Keratinocyte (primary cell): ENCODE results near the gene UBE3A. TPM values are rescaled to one million over a fixed set of nuclear protein-coding genes. Genes with fewer than 3 reads are reported as not detected.

Source experiments
- DNase-seq: peaks from one replicate; pipeline ENCODE4 v3.0.0-alpha.2; 2011; ENCODE audit warnings: low read depth, missing footprints, low spot score
- FAIRE-seq: peaks from 2 replicates; lab custom pipeline; 2011; peaks lifted over from hg19 to GRCh38; lab: Jason Lieb, UNC
- H2AFZ ChIP-seq: 2 replicates; pipeline ENCODE4 v1.6.0; 2012; ENCODE audit warnings: low read length, control low read depth, inconsistent platforms; ENCODE audit not compliant: control insufficient read depth
- H3K27ac ChIP-seq: 2 replicates; pipeline ENCODE4 v1.5.1; 2011; ENCODE audit warnings: low read length; ENCODE audit not compliant: control insufficient read depth, insufficient read depth
- H3K27me3 ChIP-seq: 3 replicates; pipeline ENCODE4 v1.6.0; 2011; ENCODE audit warnings: low read length; ENCODE audit not compliant: control insufficient read depth, insufficient read depth; ENCODE audit errors: extremely low read depth
- H3K36me3 ChIP-seq, 2 experiments: 2 replicates in 1 of 2; 3 replicates in 1 of 2; pipeline ENCODE4 v1.5.1; 2011; ENCODE audit warnings: low read length in 2 of 2, mild to moderate bottlenecking in 1 of 2; ENCODE audit not compliant: control insufficient read depth in 2 of 2, insufficient read depth in 2 of 2; ENCODE audit errors: extremely low read depth in 1 of 2
- H3K4me1 ChIP-seq: 3 replicates; pipeline ENCODE4 v1.5.1; 2011; ENCODE audit warnings: low read length; ENCODE audit not compliant: control insufficient read depth, insufficient read depth; ENCODE audit errors: extremely low read depth
- H3K4me2 ChIP-seq: 3 replicates; pipeline ENCODE4 v1.6.0; 2011; ENCODE audit warnings: low read depth, low read length; ENCODE audit not compliant: control insufficient read depth, insufficient read depth; ENCODE audit errors: extremely low read depth
- H3K4me3 ChIP-seq, 3 experiments: fragments of 200-600 bp in 1 of 3; sonication (generic) in 1 of 3; 2 replicates in 2 of 3; 3 replicates in 1 of 3; pipeline ENCODE4 v1.5.1; 2011 to 2016; ENCODE audit warnings: low read length in 3 of 3, mild to moderate bottlenecking in 3 of 3, control low read depth in 2 of 3, inconsistent platforms in 1 of 3, low read depth in 1 of 3, mixed read lengths in 1 of 3, mixed run types in 1 of 3, moderate library complexity in 1 of 3; ENCODE audit not compliant: control insufficient read depth in 2 of 3, insufficient read depth in 2 of 3; ENCODE audit errors: extremely low read depth in 1 of 3
- H3K79me2 ChIP-seq: 2 replicates; pipeline ENCODE4 v1.6.0; 2012; ENCODE audit warnings: low read length; ENCODE audit not compliant: control insufficient read depth, insufficient read depth
- H3K9ac ChIP-seq: 3 replicates; pipeline ENCODE4 v1.6.0; 2011; ENCODE audit warnings: low read length; ENCODE audit not compliant: control insufficient read depth, insufficient read depth; ENCODE audit errors: extremely low read depth
- H3K9me1 ChIP-seq: 3 replicates; pipeline ENCODE4 v1.6.0; 2011; ENCODE audit warnings: low read length; ENCODE audit not compliant: control insufficient read depth, insufficient read depth; ENCODE audit errors: extremely low read depth
- H3K9me3 ChIP-seq: 2 replicates; pipeline ENCODE4 v1.5.1; 2012; ENCODE audit warnings: low read depth, low read length; ENCODE audit not compliant: control insufficient read depth
- H4K20me1 ChIP-seq: 3 replicates; pipeline ENCODE4 v1.6.0; 2011; ENCODE audit warnings: low read length; ENCODE audit not compliant: control insufficient read depth, insufficient read depth; ENCODE audit errors: extremely low read depth
- CTCF ChIP-seq, 3 experiments: IDR thresholded peaks in 1 of 3; conservative IDR thresholded peaks in 1 of 3; optimal IDR thresholded peaks in 1 of 3; 2 replicates in 2 of 3; 3 replicates in 1 of 3; pipeline versions ENCODE3 to v1.5.1; 2011; ENCODE audit warnings: low read length in 3 of 3, mild to moderate bottlenecking in 3 of 3, moderate library complexity in 2 of 3, control low read depth in 1 of 3, inconsistent platforms in 1 of 3; ENCODE audit not compliant: insufficient read depth in 2 of 3; ENCODE audit errors: extremely low read depth in 1 of 3
- EZH2 ChIP-seq: IDR thresholded peaks from one replicate; pipeline ENCODE4 v1.6.1; 2012; ENCODE audit warnings: inconsistent platforms, mild to moderate bottlenecking, low read length, moderate library complexity
- dilution Hi-C: fragments of 300-500 bp; cut with MboI; formaldehyde crosslinking; loops from one replicate; pipeline ENCODE4 v1.7.0; 2020; ENCODE audit warnings: low sequenced_read_pairs; ENCODE audit not compliant: extremely low pct_ligation_motif_present
- polyA plus RNA-seq, 5 experiments: library from polyadenylated mRNA; depleted of rRNA in 3 of 5; stranded (reverse) in 3 of 5; stranded (forward) in 1 of 5; unstranded in 1 of 5; fragments of >200 nt; gene quantifications; 1 replicate in 1 of 5; 2 replicates in 3 of 5; 3 replicates in 1 of 5; pipeline versions ENCODE4 v1.2.1 to v1.2.3, GENCODE V29; 2011 to 2012; ENCODE audit warnings: missing spikeins in 2 of 5, low read depth in 1 of 5, low replicate concordance in 1 of 5

UBE3A gene
- polyA plus RNA-seq, 1 donor (not counting 4 experiments of a cell fraction or from before 2014, with no cell fraction given), result 45.0 TPM

- H3K36me3 ChIP-seq, result no peaks in the 10 kb centered on the region
- H3K4me3 ChIP-seq, result no peak overlapping the region
- no peaks in the 10 kb centered on the region for H3K9me1 ChIP-seq
- H3K9me3 ChIP-seq, result no peaks in the 10 kb centered on the region
- FAIRE-seq (no peak), DNase-seq (no peak)
- H3K27ac ChIP-seq, result no peak overlapping the region
- no peak overlapping the region for H2AFZ ChIP-seq
- H3K4me2 ChIP-seq, result no peak overlapping the region
- no peak overlapping the region for H3K9ac ChIP-seq
- H3K4me1 ChIP-seq, result no peaks in the 10 kb centered on the region
- H3K27me3 ChIP-seq, result no peaks in the 10 kb centered on the region
- TF ChIP-seq CTCF (optimal IDR thresholded peaks at IDR 0.05 in 1 of 3, IDR thresholded peaks at IDR 0.05 in 1 of 3, conservative IDR thresholded peaks at IDR 0.05 in 1 of 3; ENCODE audit: extremely low read depth in 1 of 3, insufficient read depth in 2 of 3, low read length in 3 of 3), result no peak
- no peak for TF ChIP-seq EZH2
- H4K20me1 ChIP-seq, result no peaks in the 10 kb centered on the region
- H3K79me2 ChIP-seq, result no peaks in the 10 kb centered on the region
- dilution Hi-C loops, result no loop called here
These were observed 47.2 kb upstream of the UBE3A start for GRCh38 chr15:25486051-25486450.

- no peaks in the 10 kb centered on the region for H3K9me3 ChIP-seq
- peak overlapping the region; percentile 75 for H2AFZ ChIP-seq
- H3K27me3 ChIP-seq, result no peaks in the 10 kb centered on the region
- H3K27ac ChIP-seq, result no peak overlapping the region
- H3K4me2 ChIP-seq, result no peak overlapping the region
- H3K4me1 ChIP-seq, result no peaks in the 10 kb centered on the region
- no peak for DNase-seq
- no peaks in the 10 kb centered on the region for H3K79me2 ChIP-seq
- no peak overlapping the region for H3K4me3 ChIP-seq
- H3K36me3 ChIP-seq, result no peaks in the 10 kb centered on the region
- TF ChIP-seq EZH2 (no peak), CTCF (optimal IDR thresholded peaks at IDR 0.05 in 1 of 3, IDR thresholded peaks at IDR 0.05 in 1 of 3, conservative IDR thresholded peaks at IDR 0.05 in 1 of 3; ENCODE audit: extremely low read depth in 1 of 3, insufficient read depth in 2 of 3, low read length in 3 of 3) (no peak)
- FAIRE-seq, result no peak
- H3K9ac ChIP-seq, result no peak overlapping the region
- no peaks in the 10 kb centered on the region for H4K20me1 ChIP-seq
- no peaks in the 10 kb centered on the region for H3K9me1 ChIP-seq
- dilution Hi-C loops, result no loop called here
These were observed 42.5 kb upstream of the UBE3A start for GRCh38 chr15:25481208-25481859.
